SK-N-SH (cell line): ENCODE measurements around the gene MFSD11. TPM values are rescaled to one million over a fixed set of nuclear protein-coding genes. Genes with fewer than 3 reads are reported as not detected.

ENCODE experiments used
- CTCF ChIA-PET: fragments of 300-600, 350-600 bp; formaldehyde crosslinking; extraction: SDS; loops from one replicate; lab custom pipeline; 2021; lab: Yijun Ruan, JAX
- POLR2A ChIA-PET: fragments of 350-600 bp; sonication (Branson Sonifier 250); formaldehyde crosslinking; extraction: SDS; loops from one replicate; lab custom pipeline; 2020; ENCODE audit warnings: antibody characterized with exemption, inconsistent platforms; lab: Yijun Ruan, JAX
- DNase-seq: peaks from one replicate; pipeline ENCODE4 v3.0.0; 2012
- H2AFZ ChIP-seq: fragments of 200-600 bp; sonication (generic); 2 replicates; pipeline ENCODE4 v1.8.1; 2016; ENCODE audit warnings: antibody characterized with exemption, mild to moderate bottlenecking, low read depth
- H3F3A ChIP-seq: fragments of 200-600 bp; sonication (generic); replicated peaks from 2 replicates; pipeline ENCODE3; 2016; ENCODE audit warnings: antibody characterized with exemption, mild to moderate bottlenecking; ENCODE audit not compliant: insufficient read depth
- H3K27ac ChIP-seq, 2 experiments: fragments of 200-500 bp in 1 of 2; fragments of 200-600 bp in 1 of 2; sonication (Bioruptor generic) in 1 of 2; sonication (generic), shearing (Covaris generic) in 1 of 2; 2 replicates each; pipeline versions ENCODE4 v1.5.1 to v1.6.1; 2014 to 2016; ENCODE audit warnings: low read depth in 2 of 2, inconsistent platforms in 1 of 2, low read length in 1 of 2, mild to moderate bottlenecking in 1 of 2, mixed read lengths in 1 of 2
- H3K27me3 ChIP-seq: fragments of 200-600 bp; sonication (generic), shearing (Covaris generic); 2 replicates; pipeline ENCODE4 v1.6.1; 2016; ENCODE audit warnings: mixed run types; ENCODE audit not compliant: insufficient read depth
- H3K36me3 ChIP-seq, 2 experiments: fragments of 200-500 bp in 1 of 2; fragments of 200-600 bp in 1 of 2; sonication (Bioruptor generic) in 1 of 2; sonication (generic) in 1 of 2; replicated peaks in 1 of 2; 2 replicates each; pipeline versions ENCODE3 to v1.5.1; 2014 to 2016; ENCODE audit warnings: low read length in 1 of 2, mild to moderate bottlenecking in 1 of 2; ENCODE audit not compliant: insufficient read depth in 2 of 2, control insufficient read depth in 1 of 2
- H3K4me1 ChIP-seq, 2 experiments: fragments of 200-500 bp in 1 of 2; fragments of 200-600 bp in 1 of 2; sonication (Bioruptor generic) in 1 of 2; sonication (generic), shearing (Covaris generic) in 1 of 2; 2 replicates each; pipeline versions ENCODE4 v1.5.1 to v1.6.1; 2014 to 2016; ENCODE audit warnings: low read depth in 1 of 2, low read length in 1 of 2, mixed run types in 1 of 2; ENCODE audit not compliant: insufficient read depth in 2 of 2, control insufficient read depth in 1 of 2
- H3K4me2 ChIP-seq: fragments of 200-600 bp; sonication (generic), shearing (Covaris generic); 2 replicates; pipeline ENCODE4 v1.6.1; 2017; ENCODE audit warnings: mixed run types
- H3K4me3 ChIP-seq, 2 experiments: fragments of 200-500 bp in 1 of 2; fragments of 200-600 bp in 1 of 2; sonication (Bioruptor generic) in 1 of 2; sonication (generic), shearing (Covaris generic) in 1 of 2; 2 replicates each; pipeline versions ENCODE4 v1.5.1 to v1.8.1; 2014 to 2016; ENCODE audit warnings: low read depth in 2 of 2, inconsistent platforms in 1 of 2, low read length in 1 of 2, mild to moderate bottlenecking in 1 of 2, mixed read lengths in 1 of 2, moderate library complexity in 1 of 2
- H3K79me2 ChIP-seq: fragments of 200-600 bp; sonication (generic); 2 replicates; pipeline ENCODE4 v1.8.1; 2017; ENCODE audit warnings: mild to moderate bottlenecking; ENCODE audit not compliant: insufficient read depth
- H3K9ac ChIP-seq: fragments of 200-600 bp; sonication (generic); 2 replicates; pipeline ENCODE4 v1.6.1; 2017; ENCODE audit warnings: mixed run types
- H3K9me2 ChIP-seq: fragments of 200-600 bp; sonication (generic); 2 replicates; pipeline ENCODE4 v1.6.1; 2017; ENCODE audit warnings: mixed run types
- H3K9me3 ChIP-seq: fragments of 200-600 bp; sonication (generic); 2 replicates; pipeline ENCODE4 v1.6.1; 2017; ENCODE audit warnings: mixed run types, mild to moderate bottlenecking, moderate library complexity
- H4K20me1 ChIP-seq: fragments of 200-600 bp; sonication (generic); 2 replicates; pipeline ENCODE4 v1.6.1; 2017; ENCODE audit warnings: mild to moderate bottlenecking, mixed run types; ENCODE audit not compliant: insufficient read depth
- ELF1 ChIP-seq: IDR thresholded peaks from 2 replicates; pipeline ENCODE4 v1.4.0; 2012
- EP300 ChIP-seq, 2 experiments: IDR thresholded peaks; 2 replicates each; pipeline versions ENCODE4 v1.4.0 to v1.6.1; 2012; ENCODE audit warnings: borderline replicate concordance in 1 of 2, low read depth in 1 of 2, low read length in 1 of 2
- EZH2phosphoT487 ChIP-seq: fragments of 200-600 bp; sonication (generic); IDR thresholded peaks from 2 replicates; pipeline ENCODE4 v1.6.1; 2017; ENCODE audit warnings: low read depth, mixed run types, mild to moderate bottlenecking, antibody characterized with exemption, moderate library complexity, borderline replicate concordance
- GABPA ChIP-seq: IDR thresholded peaks from 2 replicates; pipeline ENCODE4 v1.4.0; 2012; ENCODE audit warnings: low read depth, mild to moderate bottlenecking
- GATA2 ChIP-seq: sonication (generic); formaldehyde crosslinking; IDR thresholded peaks from 2 replicates; pipeline ENCODE4 v1.5.0; 2020; ENCODE audit warnings: mild to moderate bottlenecking, missing genetic modification reagents
- JUND ChIP-seq: IDR thresholded peaks from 2 replicates; pipeline ENCODE4 v1.4.0; 2012
- MXI1 ChIP-seq: IDR thresholded peaks from 2 replicates; pipeline ENCODE4 v1.6.1; 2012; ENCODE audit warnings: mild to moderate bottlenecking, low read depth, low read length, improper control_type of control experiment
- NRF1 ChIP-seq: IDR thresholded peaks from 2 replicates; pipeline ENCODE4 v1.6.1; 2012; ENCODE audit warnings: low read depth, mild to moderate bottlenecking, low read length
- RAD21 ChIP-seq: IDR thresholded peaks from 2 replicates; pipeline ENCODE4 v1.6.1; 2012; ENCODE audit warnings: mild to moderate bottlenecking, low read length
- RFX5 ChIP-seq: IDR thresholded peaks from 2 replicates; pipeline ENCODE4 v1.6.1; 2012; ENCODE audit warnings: mild to moderate bottlenecking, improper control_type of control experiment, low read length
- SIN3A ChIP-seq: IDR thresholded peaks from 2 replicates; pipeline ENCODE4 v1.6.1; 2012; ENCODE audit warnings: low read depth, mild to moderate bottlenecking, low read length, moderate library complexity, borderline replicate concordance
- TAF1 ChIP-seq: IDR thresholded peaks from 2 replicates; pipeline ENCODE4 v1.6.1; 2012; ENCODE audit warnings: low read depth, mild to moderate bottlenecking, low read length, moderate library complexity, borderline replicate concordance
- TCF12 ChIP-seq: IDR thresholded peaks from 2 replicates; pipeline ENCODE4 v1.4.0; 2012
- TEAD4 ChIP-seq: IDR thresholded peaks from 2 replicates; pipeline ENCODE4 v1.4.0; 2012; ENCODE audit warnings: mild to moderate bottlenecking, borderline replicate concordance; ENCODE audit not compliant: insufficient read depth
- YY1 ChIP-seq: IDR thresholded peaks from 2 replicates; pipeline ENCODE4 v1.4.0; 2012; ENCODE audit warnings: low read depth, mild to moderate bottlenecking
- WGBS: methylation state at CpG from one replicate; pipeline ENCODE4 v1.1.6; 2017; ENCODE audit warnings: low lambda C conversion rate; 5-methylcytosine and 5-hydroxymethylcytosine counted together
- polyA plus RNA-seq, 3 experiments: library from polyadenylated mRNA; depleted of rRNA; stranded (reverse); fragments of >200 nt; gene quantifications; 2 replicates each; pipeline ENCODE4 v1.2.3, GENCODE V29; 2012
- small RNA-seq, 7 experiments: library from RNA; depleted of rRNA; stranded (forward); fragments of <200 nt; gene quantifications; one replicate each; pipeline ENCODE3, GENCODE V24; 2012
- TF ChIP-seq, protein P1 (sequence below): IDR thresholded peaks from 2 replicates; pipeline ENCODE4 v1.4.0; 2012; ENCODE audit warnings: low read depth, borderline replicate concordance
- TF ChIP-seq, protein P2 (sequence below): IDR thresholded peaks from 2 replicates; pipeline ENCODE4; 2012
- TF ChIP-seq, protein P3 (sequence below): fragments of 200-600 bp; sonication (generic); IDR thresholded peaks from 2 replicates; pipeline ENCODE4 v1.6.1; 2017; ENCODE audit warnings: antibody characterized with exemption, mild to moderate bottlenecking, moderate library complexity

MFSD11 gene
- polyA plus RNA-seq, 1 of the 3 experiments (the other 2 are of a cell fraction) = 22.7 TPM

DNA sequence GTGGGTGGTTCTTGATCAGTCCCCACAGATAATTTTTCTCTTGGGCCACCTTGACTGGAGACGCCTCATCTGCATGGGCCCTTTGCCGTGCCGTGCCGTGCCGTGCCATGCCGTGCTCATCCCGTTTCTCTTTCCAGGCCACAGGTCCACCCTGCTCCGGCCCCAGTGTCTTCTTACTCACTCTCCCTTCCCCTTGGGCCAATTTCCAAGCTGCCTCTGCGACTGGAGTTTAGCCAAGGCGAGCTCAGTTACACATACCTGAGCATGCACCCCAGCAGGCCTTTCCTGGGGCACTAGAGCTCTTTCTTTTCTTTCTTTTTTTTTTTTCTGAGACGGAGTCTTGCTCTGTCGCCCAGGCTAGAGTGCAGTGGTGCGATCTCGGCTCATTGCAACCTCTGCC lies 89.8 kb downstream of the MFSD11 start:
- CTCF ChIA-PET = interaction anchor here (1.3 to 3.1 kb wide), 5 partner anchors 10 to 239 kb away, joined by 4 to 18 read pairs (median 10); partner anchors contain the start of gene MGAT5B
- no peaks in the 10 kb centered on the region for H4K20me1 ChIP-seq
- H3K4me1 ChIP-seq = peaks cover 0 to 4% of the 10 kb centered on the region in 2 experiments; a peak in 1 of 4 replicates
- no peaks in the 10 kb centered on the region for H3K36me3 ChIP-seq
- no peak overlapping the region for H3K9ac ChIP-seq
- no peak overlapping the region for H3K4me3 ChIP-seq
- no peak overlapping the region for H2AFZ ChIP-seq
- TF ChIP-seq GATA2 (no peak), SIN3A (no peak), JUND (no peak), RFX5 (no peak), NRF1 (no peak), EZH2phosphoT487 (no peak), ELF1 (no peak), TCF12 (no peak), MXI1 (no peak), EP300 (IDR thresholded peaks at IDR 0.05; ENCODE audit: borderline replicate concordance in 1 of 2, low read depth in 1 of 2, low read length in 1 of 2) (no peak), RAD21 (no peak), TEAD4 (no peak), GABPA (no peak), TAF1 (no peak), YY1 (no peak)
- TF ChIP-seq, protein P1, sequence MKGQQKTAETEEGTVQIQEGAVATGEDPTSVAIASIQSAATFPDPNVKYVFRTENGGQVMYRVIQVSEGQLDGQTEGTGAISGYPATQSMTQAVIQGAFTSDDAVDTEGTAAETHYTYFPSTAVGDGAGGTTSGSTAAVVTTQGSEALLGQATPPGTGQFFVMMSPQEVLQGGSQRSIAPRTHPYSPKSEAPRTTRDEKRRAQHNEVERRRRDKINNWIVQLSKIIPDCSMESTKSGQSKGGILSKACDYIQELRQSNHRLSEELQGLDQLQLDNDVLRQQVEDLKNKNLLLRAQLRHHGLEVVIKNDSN = no peak
- TF ChIP-seq, protein P2, sequence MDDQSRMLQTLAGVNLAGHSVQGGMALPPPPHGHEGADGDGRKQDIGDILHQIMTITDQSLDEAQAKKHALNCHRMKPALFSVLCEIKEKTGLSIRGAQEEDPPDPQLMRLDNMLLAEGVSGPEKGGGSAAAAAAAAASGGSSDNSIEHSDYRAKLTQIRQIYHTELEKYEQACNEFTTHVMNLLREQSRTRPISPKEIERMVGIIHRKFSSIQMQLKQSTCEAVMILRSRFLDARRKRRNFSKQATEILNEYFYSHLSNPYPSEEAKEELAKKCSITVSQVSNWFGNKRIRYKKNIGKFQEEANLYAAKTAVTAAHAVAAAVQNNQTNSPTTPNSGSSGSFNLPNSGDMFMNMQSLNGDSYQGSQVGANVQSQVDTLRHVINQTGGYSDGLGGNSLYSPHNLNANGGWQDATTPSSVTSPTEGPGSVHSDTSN = no peak
- TF ChIP-seq, protein P3, sequence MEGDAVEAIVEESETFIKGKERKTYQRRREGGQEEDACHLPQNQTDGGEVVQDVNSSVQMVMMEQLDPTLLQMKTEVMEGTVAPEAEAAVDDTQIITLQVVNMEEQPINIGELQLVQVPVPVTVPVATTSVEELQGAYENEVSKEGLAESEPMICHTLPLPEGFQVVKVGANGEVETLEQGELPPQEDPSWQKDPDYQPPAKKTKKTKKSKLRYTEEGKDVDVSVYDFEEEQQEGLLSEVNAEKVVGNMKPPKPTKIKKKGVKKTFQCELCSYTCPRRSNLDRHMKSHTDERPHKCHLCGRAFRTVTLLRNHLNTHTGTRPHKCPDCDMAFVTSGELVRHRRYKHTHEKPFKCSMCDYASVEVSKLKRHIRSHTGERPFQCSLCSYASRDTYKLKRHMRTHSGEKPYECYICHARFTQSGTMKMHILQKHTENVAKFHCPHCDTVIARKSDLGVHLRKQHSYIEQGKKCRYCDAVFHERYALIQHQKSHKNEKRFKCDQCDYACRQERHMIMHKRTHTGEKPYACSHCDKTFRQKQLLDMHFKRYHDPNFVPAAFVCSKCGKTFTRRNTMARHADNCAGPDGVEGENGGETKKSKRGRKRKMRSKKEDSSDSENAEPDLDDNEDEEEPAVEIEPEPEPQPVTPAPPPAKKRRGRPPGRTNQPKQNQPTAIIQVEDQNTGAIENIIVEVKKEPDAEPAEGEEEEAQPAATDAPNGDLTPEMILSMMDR = no peak
- TF ChIP-seq, all 33 proteins: peak for 0
- no peak for DNase-seq
- H3K4me2 ChIP-seq = no peak overlapping the region
- H3K9me3 ChIP-seq = no peaks in the 10 kb centered on the region
- POLR2A ChIA-PET = no interaction called here
- no peaks in the 10 kb centered on the region for H3K27me3 ChIP-seq
- H3K79me2 ChIP-seq = no peaks in the 10 kb centered on the region
- no peaks in the 10 kb centered on the region for H3F3A ChIP-seq
- H3K9me2 ChIP-seq = no peaks in the 10 kb centered on the region
- 81% methylated on average over 14 of the region's 14 CpGs for WGBS
- H3K27ac ChIP-seq = no peak overlapping the region

Small RNA genes within 50 kb of the gene (small RNA-seq; reads per million reads assigned to genes)
- 0 to 0.06 (median 0) reads per million in 7 experiments for gene AC005837.3
- gene RF02271 = 0 reads per million in 7 experiments
- gene RNU6-97P = 0 to 0.52 (median 0) reads per million in 7 experiments
- 0 reads per million in 7 experiments for gene RNY4P36

Other genes starting within 250 kb of the MFSD11 start
- 14.0 and 16.1 TPM in 2 replicates for gene RHBDF2, start 236.7 kb upstream of the MFSD11 start, polyA plus RNA-seq (2012; rRNA removed)
- gene CYGB, start 200.4 kb upstream of the MFSD11 start, polyA plus RNA-seq (2012; rRNA removed) = 1.7 and 3.7 TPM in 2 replicates
- 2.2 and 5.0 TPM in 2 replicates for gene PRCD, start 198.1 kb upstream of the MFSD11 start, polyA plus RNA-seq (2012; rRNA removed)
- 0.57 and 0.94 TPM in 2 replicates for gene ST6GALNAC2, start 152.3 kb upstream of the MFSD11 start, polyA plus RNA-seq (2012; rRNA removed)
- gene ST6GALNAC1, start 94.4 kb upstream of the MFSD11 start, polyA plus RNA-seq (2012; rRNA removed) = not detected in 2 replicates
- 154 and 187 TPM in 2 replicates for gene MXRA7, start 27.2 kb upstream of the MFSD11 start, polyA plus RNA-seq (2012; rRNA removed)
- gene JMJD6, start 11.5 kb upstream of the MFSD11 start, polyA plus RNA-seq (2012; rRNA removed) = 20.1 and 23.3 TPM in 2 replicates
- gene METTL23, start 11.3 kb upstream of the MFSD11 start, polyA plus RNA-seq (2012; rRNA removed) = 75.9 and 96.8 TPM in 2 replicates
- gene SRSF2, start 788 bp upstream of the MFSD11 start, polyA plus RNA-seq (2012; rRNA removed) = 211 and 271 TPM in 2 replicates
- 10.3 and 13.8 TPM in 2 replicates for gene MGAT5B, start 130.3 kb downstream of the MFSD11 start, polyA plus RNA-seq (2012; rRNA removed)